Mesenchymal stem cell (in vitro differentiated cells and primary cell): ENCODE results near the gene ABAT.
A peak's percentile ranks its signal among the peaks of the same experiment; 100 is the strongest.
"Not testable (repeated sequence)": the region's sequence is repeated elsewhere in the genome, so short reads cannot be mapped to it uniquely, and the experiment has no call there.

Experiments used
- DNase-seq: peaks from one replicate; pipeline ENCODE4 v3.0.0-alpha.2; 2013
- H2AFZ ChIP-seq: one replicate; pipeline ENCODE4 v1.6.1; 2013; ENCODE audit warnings: low read depth, mild to moderate bottlenecking, control low read depth, inconsistent platforms, low read length, moderate library complexity
- H2AK5ac ChIP-seq: 2 replicates; pipeline ENCODE4 v1.6.1; 2013; ENCODE audit warnings: low read length, moderate library complexity, mild to moderate bottlenecking, inconsistent platforms; ENCODE audit not compliant: severe bottlenecking
- H2BK120ac ChIP-seq: one replicate; pipeline ENCODE4 v1.6.1; 2013; ENCODE audit warnings: low read depth, mild to moderate bottlenecking, inconsistent platforms, low read length, moderate library complexity
- H2BK12ac ChIP-seq, 2 experiments: one replicate each; pipeline ENCODE4 v1.6.1; 2013; ENCODE audit warnings: inconsistent platforms in 2 of 2, low read length in 2 of 2, mild to moderate bottlenecking in 2 of 2, moderate library complexity in 2 of 2, control low read depth in 1 of 2
- H2BK15ac ChIP-seq: one replicate; pipeline ENCODE4 v1.6.1; 2013; ENCODE audit warnings: mild to moderate bottlenecking, low read depth, inconsistent platforms; ENCODE audit not compliant: poor library complexity, severe bottlenecking
- H2BK5ac ChIP-seq: 2 replicates; pipeline ENCODE4 v1.6.1; 2013; ENCODE audit warnings: low read depth, mild to moderate bottlenecking, low read length, control low read depth, inconsistent platforms; ENCODE audit not compliant: poor library complexity, severe bottlenecking
- H3K14ac ChIP-seq, 2 experiments: one replicate each; pipeline ENCODE4 v1.6.1; 2013; ENCODE audit warnings: inconsistent platforms in 2 of 2, low read length in 2 of 2, control low read depth in 1 of 2, mild to moderate bottlenecking in 1 of 2, moderate library complexity in 1 of 2
- H3K18ac ChIP-seq, 2 experiments: one replicate each; pipeline ENCODE4 v1.6.1; 2013; ENCODE audit warnings: inconsistent platforms in 2 of 2, low read length in 2 of 2, control low read depth in 1 of 2, low read depth in 1 of 2, mild to moderate bottlenecking in 1 of 2
- H3K23ac ChIP-seq, 2 experiments: one replicate each; pipeline ENCODE4 v1.6.1; 2013; ENCODE audit warnings: inconsistent platforms in 2 of 2, low read length in 2 of 2, mild to moderate bottlenecking in 2 of 2, moderate library complexity in 2 of 2, control low read depth in 1 of 2
- H3K27ac ChIP-seq: 2 replicates; pipeline ENCODE4 v1.5.1; 2013; ENCODE audit warnings: mild to moderate bottlenecking, moderate library complexity, low read length, control low read depth, inconsistent platforms; ENCODE audit not compliant: poor library complexity, severe bottlenecking
- H3K27me3 ChIP-seq, 2 experiments: 2 replicates each; pipeline versions ENCODE4 v1.6.1 to v1.7.0; 2013; ENCODE audit warnings: low read length in 2 of 2, mild to moderate bottlenecking in 2 of 2, moderate library complexity in 2 of 2, control low read depth in 1 of 2, inconsistent platforms in 1 of 2; ENCODE audit not compliant: control insufficient read depth in 1 of 2, insufficient read depth in 1 of 2
- H3K36me3 ChIP-seq, 2 experiments: 2 replicates each; pipeline versions ENCODE4 v1.6.1 to v1.7.0; 2013; ENCODE audit warnings: low read length in 2 of 2, control low read depth in 1 of 2, inconsistent platforms in 1 of 2, low read depth in 1 of 2, mild to moderate bottlenecking in 1 of 2; ENCODE audit not compliant: insufficient read depth in 2 of 2, control insufficient read depth in 1 of 2
- H3K4ac ChIP-seq, 2 experiments: one replicate each; pipeline ENCODE4 v1.6.1; 2013; ENCODE audit warnings: inconsistent platforms in 2 of 2, low read length in 2 of 2, mild to moderate bottlenecking in 2 of 2, moderate library complexity in 2 of 2, control low read depth in 1 of 2, low read depth in 1 of 2
- H3K4me1 ChIP-seq: 2 replicates; pipeline ENCODE4 v1.6.1; 2013; ENCODE audit warnings: low read depth, low read length, control low read depth; ENCODE audit not compliant: control insufficient read depth, insufficient read depth
- H3K4me2 ChIP-seq: 2 replicates; pipeline ENCODE4 v1.6.1; 2013; ENCODE audit warnings: low read length, mild to moderate bottlenecking, inconsistent platforms; ENCODE audit not compliant: poor library complexity, severe bottlenecking
- H3K4me3 ChIP-seq, 2 experiments: 2 replicates each; pipeline versions ENCODE4 v1.5.1 to v1.7.0; 2013; ENCODE audit warnings: low read length in 2 of 2, mild to moderate bottlenecking in 2 of 2, control low read depth in 1 of 2, low read depth in 1 of 2; ENCODE audit not compliant: insufficient read depth in 1 of 2
- H3K79me1 ChIP-seq: replicated peaks from 2 replicates; pipeline ENCODE4 v1.6.1; 2013; ENCODE audit warnings: mild to moderate bottlenecking, control low read depth, low read length, inconsistent platforms; ENCODE audit not compliant: poor library complexity, severe bottlenecking
- H3K9ac ChIP-seq: 2 replicates; pipeline ENCODE4 v1.7.0; 2013; ENCODE audit warnings: mild to moderate bottlenecking, low read length, moderate library complexity
- H3K9me3 ChIP-seq: 2 replicates; pipeline ENCODE4 v1.7.0; 2013; ENCODE audit warnings: mild to moderate bottlenecking, low read length; ENCODE audit not compliant: control insufficient read depth
- H4K8ac ChIP-seq: one replicate; pipeline ENCODE4 v1.6.1; 2013; ENCODE audit warnings: inconsistent platforms, mild to moderate bottlenecking, low read length, moderate library complexity
- H4K91ac ChIP-seq: one replicate; pipeline ENCODE4 v1.6.1; 2013; ENCODE audit warnings: mild to moderate bottlenecking, low read length, inconsistent platforms
- WGBS: methylation state at CpG from one replicate; pipeline ENCODE4 v1.1.7; 2013; ENCODE audit warnings: mixed read lengths; 5-methylcytosine and 5-hydroxymethylcytosine counted together

ABAT gene

GRCh38 chr16:8651958-8652357 lies 22.5 kb upstream of the ABAT start:
- WGBS: 70% methylated on average over 6 of the region's 7 CpGs
- H3K4me1 ChIP-seq, H3K14ac ChIP-seq, H2BK15ac ChIP-seq, H3K27ac ChIP-seq, H2BK5ac ChIP-seq, H4K91ac ChIP-seq, H3K18ac ChIP-seq, H4K8ac ChIP-seq, H3K23ac ChIP-seq, H2BK120ac ChIP-seq, H3K79me1 ChIP-seq, H2AK5ac ChIP-seq, H2AFZ ChIP-seq, H3K9ac ChIP-seq, H3K4me2 ChIP-seq, H3K4me3 ChIP-seq, H2BK12ac ChIP-seq, H3K4ac ChIP-seq, H3K9me3 ChIP-seq: not testable (repeated sequence)
- peak; percentile 13 for DNase-seq
- H3K27me3 ChIP-seq: peaks cover 0 to 11% of the 10 kb centered on the region in 2 experiments
- H3K36me3 ChIP-seq: peaks cover 18 to 20% of the 10 kb centered on the region in 2 experiments

GRCh38 chr16:8655184-8655717 lies 19.2 kb upstream of the ABAT start:
- no peak overlapping the region for H2AFZ ChIP-seq
- H3K4me1 ChIP-seq: no peaks in the 10 kb centered on the region
- H3K4ac ChIP-seq: no peak overlapping the region
- peaks cover 0 to 33% of the 10 kb centered on the region in 2 experiments for H3K27me3 ChIP-seq
- H3K9ac ChIP-seq: no peak overlapping the region
- DNase-seq: peak; percentile 11
- no peak overlapping the region for H2AK5ac ChIP-seq
- H3K79me1 ChIP-seq: no peaks in the 10 kb centered on the region
- no peaks in the 10 kb centered on the region for H3K9me3 ChIP-seq
- no peak overlapping the region for H3K4me2 ChIP-seq
- H2BK15ac ChIP-seq: no peak overlapping the region
- no peak overlapping the region for H3K4me3 ChIP-seq
- no peak overlapping the region for H2BK5ac ChIP-seq
- H3K18ac ChIP-seq: no peak overlapping the region
- no peak overlapping the region for H3K27ac ChIP-seq
- H3K36me3 ChIP-seq: no peaks in the 10 kb centered on the region
- no peak overlapping the region for H2BK12ac ChIP-seq
- no peak overlapping the region for H3K23ac ChIP-seq
- WGBS: 94% methylated on average over 1 of the region's 1 CpG
- H2BK120ac ChIP-seq: no peak overlapping the region
- H4K91ac ChIP-seq: no peak overlapping the region
- H4K8ac ChIP-seq: no peak overlapping the region
- no peak overlapping the region for H3K14ac ChIP-seq

- Histone ChIP-seq H3K4me3 (no peak overlapping the region), H2BK5ac (no peak overlapping the region), H4K8ac (no peak overlapping the region), H2BK15ac (no peak overlapping the region), H3K36me3 (no peaks in the 10 kb centered on the region), H3K14ac (no peak overlapping the region), H3K79me1 (no peaks in the 10 kb centered on the region), H3K4me1 (peaks cover 2% of the 10 kb centered on the region), H2BK12ac (no peak overlapping the region), H3K4me2 (no peak overlapping the region), H4K91ac (no peak overlapping the region), H3K9ac (no peak overlapping the region), H2BK120ac (no peak overlapping the region), H2AK5ac (no peak overlapping the region), H3K23ac (no peak overlapping the region), H3K9me3 (no peaks in the 10 kb centered on the region), H3K4ac (no peak overlapping the region), H3K27ac (no peak overlapping the region), H3K18ac (no peak overlapping the region), H2AFZ (no peak overlapping the region), H3K27me3 (peaks cover 0 to 33% of the 10 kb centered on the region in 2 experiments)
- WGBS: 66% methylated on average over 2 of the region's 3 CpGs
- no peak for DNase-seq
These were observed 18.0 kb upstream of the ABAT start for GRCh38 chr16:8656376-8656775.

GRCh38 chr16:8660841-8661301 lies 13.5 kb upstream of the ABAT start:
- Histone ChIP-seq H3K27ac (no peak overlapping the region), H3K23ac (no peak overlapping the region)
- 12% methylated on average over 13 of the region's 13 CpGs for WGBS

More at GRCh38 chr16:8660841-8661301, 13.5 kb upstream of the ABAT start:
- peak overlapping the region; percentile 65 for H3K4me2 ChIP-seq
- peak; percentile 62 for DNase-seq
- H3K18ac ChIP-seq: no peak overlapping the region
- no peak overlapping the region for H2BK5ac ChIP-seq
- H3K9me3 ChIP-seq: no peaks in the 10 kb centered on the region
- H3K14ac ChIP-seq: no peak overlapping the region
- H3K79me1 ChIP-seq: no peaks in the 10 kb centered on the region
- H3K4me1 ChIP-seq: peaks cover 2% of the 10 kb centered on the region
- no peak overlapping the region for H3K4me3 ChIP-seq
- H2AFZ ChIP-seq: no peak overlapping the region
- no peaks in the 10 kb centered on the region for H3K36me3 ChIP-seq
- H2BK15ac ChIP-seq: no peak overlapping the region
- H2BK12ac ChIP-seq: no peak overlapping the region
- no peak overlapping the region for H4K91ac ChIP-seq
- H2AK5ac ChIP-seq: no peak overlapping the region
- no peak overlapping the region for H4K8ac ChIP-seq
- H2BK120ac ChIP-seq: no peak overlapping the region
- peaks cover 0 to 33% of the 10 kb centered on the region in 2 experiments for H3K27me3 ChIP-seq
- H3K9ac ChIP-seq: no peak overlapping the region
- H3K4ac ChIP-seq: no peak overlapping the region
